ENCODE results near the gene ANKRD22. TPM values are rescaled to one million over a fixed set of nuclear protein-coding genes. Genes with fewer than 3 reads are reported as not detected.
A peak's percentile ranks its signal among the peaks of the same experiment; 100 is the strongest.

Gene ANKRD22
- polyA plus RNA-seq, 10 donors, result 0.13 to 0.98 (median 0.23) TPM; not detected in 6

DNA sequence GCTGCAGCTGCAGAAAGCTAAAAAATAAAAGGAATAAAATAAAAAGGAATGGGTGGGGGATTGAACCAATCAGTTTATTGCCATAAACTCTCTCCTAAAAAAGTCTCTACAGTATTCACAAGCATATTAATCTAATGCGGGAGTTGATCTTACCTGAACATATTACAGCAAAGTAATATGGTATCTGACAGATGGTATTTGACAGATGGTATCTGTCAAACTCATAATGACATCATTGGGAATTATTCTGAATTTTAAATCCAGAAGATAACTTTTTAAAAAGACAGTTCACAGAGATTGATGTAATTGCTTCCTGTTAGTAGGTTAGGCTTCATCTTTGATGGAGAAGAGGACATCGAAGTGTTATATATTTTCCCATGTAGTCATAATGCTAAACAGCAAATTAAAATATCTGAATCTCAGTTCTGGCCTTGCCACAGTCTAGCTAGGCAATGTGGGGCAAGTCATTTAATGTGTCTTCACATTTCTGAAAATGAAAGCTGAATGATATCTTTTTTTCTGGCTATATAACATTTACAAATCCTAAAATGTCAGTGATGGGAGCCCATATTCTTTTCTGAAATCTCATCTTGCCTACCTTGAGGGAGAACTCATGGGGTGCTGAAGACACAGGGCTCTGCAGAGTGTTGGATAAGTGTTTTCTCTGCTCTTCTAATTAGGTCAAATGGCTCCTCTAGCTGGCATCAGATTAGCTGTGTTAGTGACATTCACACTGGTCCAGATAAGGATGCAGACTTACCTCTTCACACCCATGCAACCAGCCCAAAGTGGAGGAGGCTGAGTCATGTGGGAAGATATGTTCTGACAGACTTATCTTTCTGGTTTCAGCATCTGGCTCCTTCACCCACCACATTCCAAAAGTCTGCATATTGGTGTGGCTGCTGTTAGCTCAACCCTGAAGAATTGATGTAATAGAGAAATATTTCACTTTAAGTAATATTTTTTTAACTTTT, 51.2 kb downstream of the ANKRD22 start:
- peak in 1 of 3 donors; percentile 22 for DNase-seq

DNA sequence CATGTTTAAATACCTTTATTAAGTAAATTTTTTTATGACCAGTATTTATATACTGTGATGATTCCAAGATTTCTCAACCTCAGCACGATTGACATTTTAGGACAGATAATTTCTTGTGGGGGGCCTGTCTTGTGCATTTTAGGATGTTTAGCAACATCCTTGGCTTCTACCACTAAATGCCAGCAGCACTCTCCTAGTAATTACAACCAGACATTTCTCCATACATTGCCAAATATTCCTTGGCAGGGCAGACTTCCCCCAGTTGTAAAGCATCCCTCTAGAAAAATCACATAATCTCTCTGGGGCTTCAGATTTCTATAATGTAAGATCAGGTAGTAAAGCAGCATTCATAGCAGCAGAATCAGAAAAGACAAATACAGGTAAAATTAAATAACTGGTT, 56.9 kb downstream of the ANKRD22 start:
- DNase-seq, result no peak

DNA sequence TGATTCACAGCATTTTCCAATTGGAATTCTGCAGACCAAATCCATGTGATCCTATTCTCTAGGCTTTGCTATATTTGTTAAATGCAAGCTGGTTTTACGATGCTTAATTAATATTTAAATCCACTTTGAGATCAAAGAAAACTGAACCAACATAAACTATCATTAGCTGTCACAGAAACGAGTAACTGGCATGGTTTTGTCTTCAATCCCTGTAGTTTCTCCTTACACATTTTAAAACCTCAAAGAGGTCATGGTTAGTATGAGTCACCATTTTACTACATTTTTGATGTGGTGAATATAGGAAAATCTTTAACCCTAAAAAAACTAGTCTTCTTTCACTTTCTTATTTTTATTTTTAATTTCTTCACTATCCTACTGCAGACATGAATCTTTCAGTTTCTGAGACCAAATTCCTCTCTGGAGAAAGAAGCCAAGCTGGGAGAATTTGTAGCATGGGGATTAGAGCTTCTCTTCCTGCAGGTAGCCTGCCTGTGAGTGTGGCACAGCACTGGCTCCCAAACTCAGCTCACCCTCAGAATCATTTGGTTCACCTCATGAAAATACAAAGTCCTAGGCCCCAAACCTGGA, 57.8 kb downstream of the ANKRD22 start:
- DNase-seq, result no peak

DNA sequence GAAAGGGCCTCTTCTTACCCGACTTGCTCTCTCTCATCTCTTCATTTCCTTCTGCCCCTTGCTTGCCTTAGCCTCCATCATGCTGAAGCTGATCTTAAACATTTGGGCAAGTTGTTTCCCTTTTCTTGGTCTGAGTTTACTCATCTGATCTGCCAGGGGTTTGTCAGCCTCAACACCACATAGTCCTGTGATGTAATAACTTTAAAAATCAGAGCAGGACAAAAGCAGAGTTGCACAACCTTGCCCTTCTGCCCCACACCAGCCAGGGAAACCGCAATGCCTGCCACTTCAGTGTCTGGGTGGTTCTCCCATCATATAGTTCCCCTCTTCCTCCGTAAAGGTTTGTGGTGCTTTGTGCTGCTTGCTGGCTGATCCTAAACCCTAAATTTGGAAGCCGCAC, 59.0 kb downstream of the ANKRD22 start:
- peak in 2 of 3 donors; percentile 3 to 24 for DNase-seq

DNA sequence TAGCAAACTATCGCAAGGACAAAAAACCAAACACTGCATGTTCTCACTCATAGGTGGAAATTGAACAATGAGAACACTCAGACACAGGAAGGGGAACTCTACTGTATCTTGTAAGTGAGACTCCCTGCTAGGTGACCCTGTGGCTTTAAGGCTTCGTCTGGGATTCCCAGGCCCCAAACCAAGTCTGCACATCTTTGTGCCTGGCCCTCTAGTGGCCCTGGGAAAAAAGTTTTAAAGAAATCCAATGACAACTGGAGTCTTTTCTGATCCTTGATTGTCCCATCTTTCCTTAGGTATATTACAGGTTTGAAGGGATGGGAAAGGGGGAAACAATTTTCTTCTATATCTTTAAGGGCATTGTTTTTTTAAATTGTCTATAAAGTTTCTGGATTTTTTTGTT, 59.7 kb downstream of the ANKRD22 start:
- DNase-seq, result no peak

DNA sequence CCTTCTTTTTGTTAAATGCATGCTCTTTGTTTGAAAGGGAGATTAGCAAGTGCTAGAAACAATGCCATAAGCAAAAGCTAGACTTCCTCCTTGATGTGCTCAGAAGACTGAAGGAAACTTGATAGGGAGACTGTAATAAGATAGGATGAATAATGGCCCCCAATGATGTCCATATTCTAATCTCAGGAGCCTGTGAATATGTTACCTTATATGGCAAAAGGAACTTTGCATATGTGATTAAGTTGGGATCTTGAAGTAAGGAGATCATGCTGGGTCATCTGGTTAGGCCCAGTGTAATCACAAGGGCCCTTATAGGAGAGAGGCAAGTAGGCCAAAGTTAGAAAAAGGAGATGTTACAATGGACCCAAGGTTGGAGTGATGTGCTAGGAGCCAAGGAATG, 62.7 kb downstream of the ANKRD22 start:
- DNase-seq, result no peak

DNA sequence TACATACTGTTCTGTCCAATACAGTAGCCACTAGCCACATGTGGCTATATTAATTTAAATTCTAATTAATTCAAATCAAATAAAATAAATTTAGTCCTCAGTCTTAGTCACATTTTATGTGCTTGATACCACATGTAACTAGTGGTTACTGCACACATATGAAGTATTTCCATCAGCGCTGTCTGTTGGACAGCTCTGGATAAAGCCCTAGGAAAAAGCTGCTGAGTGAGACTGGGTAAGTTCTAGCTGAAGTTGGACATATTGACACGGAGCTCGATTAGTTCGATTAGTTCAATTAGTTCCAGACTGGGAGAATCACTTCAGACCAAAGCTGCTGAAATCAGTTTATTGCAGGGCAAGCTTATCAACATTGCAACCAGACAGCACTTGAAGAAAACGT, 64.2 kb downstream of the ANKRD22 start:
- DNase-seq, result no peak

DNA sequence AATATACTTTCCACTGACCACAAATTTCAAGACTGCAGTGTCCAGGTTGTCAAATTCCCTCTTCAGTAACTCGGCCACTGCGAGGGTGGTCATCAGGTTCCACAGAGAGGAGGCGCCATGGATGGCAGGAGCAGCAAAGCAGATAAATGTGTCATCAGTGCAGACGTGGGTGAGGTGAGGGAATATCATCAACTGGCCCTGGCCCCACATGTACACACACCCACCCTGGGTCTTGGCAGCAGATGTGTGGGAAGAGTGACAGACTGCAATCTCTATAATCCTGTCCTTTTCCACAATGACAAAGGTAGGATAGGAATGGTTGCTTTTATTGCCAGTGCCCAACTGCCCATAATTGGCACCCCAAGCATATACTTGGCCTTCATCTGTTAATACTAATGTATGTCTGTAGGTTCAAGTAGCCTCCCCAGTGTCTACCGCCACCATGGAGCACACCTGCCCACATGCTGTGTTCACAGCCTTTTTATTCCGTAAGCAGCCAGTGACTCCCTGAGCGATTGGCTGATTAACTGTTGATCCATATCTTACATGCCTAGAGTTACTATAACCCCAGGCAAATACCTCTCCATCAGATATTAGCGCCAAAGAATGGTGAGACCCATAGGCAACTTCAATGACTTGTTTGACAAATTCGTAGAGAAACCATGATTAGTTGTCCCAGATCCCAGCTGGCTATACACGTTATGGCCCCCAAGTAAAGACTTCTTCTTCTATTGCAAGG, 65.4 kb downstream of the ANKRD22 start:
- DNase-seq, result no peak

DNA sequence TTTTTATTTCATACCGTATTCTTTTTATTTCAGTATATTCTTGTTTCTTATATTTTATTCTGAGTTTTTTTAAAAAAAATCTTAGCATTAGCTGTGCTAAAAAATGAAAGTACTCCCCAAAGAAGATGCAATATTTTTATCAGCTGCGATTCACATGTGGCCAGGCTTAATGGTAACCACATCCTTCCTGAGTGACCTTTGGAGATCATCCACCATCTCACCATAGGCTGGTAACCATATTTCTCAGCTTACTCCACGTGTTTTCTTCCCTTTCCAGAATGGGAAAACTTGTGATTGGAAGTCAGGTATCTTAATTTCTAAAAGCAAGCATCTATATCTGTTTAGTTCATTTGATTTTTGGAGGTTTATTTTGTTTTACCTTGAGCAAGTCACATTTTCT, 67.9 kb downstream of the ANKRD22 start:
- no peak for DNase-seq

DNA sequence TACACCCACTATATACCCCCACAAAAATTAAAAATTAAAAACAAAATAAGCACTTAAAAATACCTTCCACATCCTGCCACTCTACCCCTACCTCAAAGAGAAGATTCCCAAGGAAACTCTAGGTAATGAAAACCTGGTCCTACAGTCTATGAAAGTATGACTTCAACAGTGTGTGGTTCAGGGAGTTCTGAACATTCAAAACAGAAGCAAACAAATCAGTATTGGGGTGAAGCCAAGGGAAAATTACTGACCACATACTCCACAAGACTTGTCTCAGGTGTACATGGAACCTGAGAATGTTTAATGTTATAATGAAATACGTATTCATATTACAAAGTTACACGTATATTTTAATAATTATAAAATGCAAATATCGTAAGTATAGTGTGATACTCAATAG, 69.4 kb downstream of the ANKRD22 start:
- DNase-seq, result no peak

DNA sequence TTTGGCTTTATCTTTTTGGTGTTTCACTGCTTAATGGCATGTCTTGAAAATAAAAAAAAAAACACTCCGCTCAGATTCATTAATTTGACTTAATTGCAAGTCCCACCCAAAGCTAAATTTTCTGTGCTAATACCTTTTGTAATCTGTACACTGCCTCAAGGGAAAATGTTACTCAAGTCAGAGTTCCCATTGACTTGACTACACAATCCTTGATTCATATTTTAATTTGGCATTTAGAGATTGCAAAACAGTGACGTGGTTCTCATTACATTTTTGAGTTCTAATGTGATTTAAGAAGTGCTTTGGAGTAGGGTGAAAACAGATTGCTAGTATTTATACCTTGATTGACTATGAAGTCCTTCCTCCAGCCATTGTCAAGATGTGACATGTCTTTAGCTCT, 70.4 kb downstream of the ANKRD22 start:
- no peak for DNase-seq

Other genes with a start within 250 kb of the ANKRD22 start
- not detected for gene LIPF, start 187.4 kb downstream of the ANKRD22 start, polyA plus RNA-seq (ENCODE audit: insufficient read length in 10 of 10)
- gene LIPK, start 145.6 kb downstream of the ANKRD22 start, polyA plus RNA-seq (ENCODE audit: insufficient read length in 10 of 10), result under 1 TPM in 2 of 10 donors, not detected in 8; 0.51 to 0.53 TPM
- gene LIPN, start 91.8 kb downstream of the ANKRD22 start, polyA plus RNA-seq (ENCODE audit: insufficient read length in 10 of 10), result 1 to 10 TPM in 1 of 10 donors, under 1 TPM in 2, not detected in 7; 0.13 to 1.8 (median 0.38) TPM
- 1 to 10 TPM in 1 of 10 donors, not detected in 9; 1.8 TPM for gene LIPM, start 49.1 kb downstream of the ANKRD22 start, polyA plus RNA-seq (ENCODE audit: insufficient read length in 10 of 10)
- gene STAMBPL1, start 28.4 kb upstream of the ANKRD22 start, polyA plus RNA-seq (ENCODE audit: insufficient read length in 10 of 10), result 10 to 100 TPM in 1 of 10 donors, 1 to 10 TPM in 9; 5.0 to 10.5 (median 7.7) TPM
- gene ACTA2, start 100.9 kb upstream of the ANKRD22 start, polyA plus RNA-seq (ENCODE audit: insufficient read length in 10 of 10), result 100 to 1,000 TPM; 225 to 305 (median 232) TPM
- gene FAS, start 139.0 kb upstream of the ANKRD22 start, polyA plus RNA-seq (ENCODE audit: insufficient read length in 10 of 10), result 10 to 100 TPM in 4 of 10 donors, 1 to 10 TPM in 6; 6.0 to 12.4 (median 8.8) TPM

Measured in muscle of back (tissue), 11 donors.